ENCODE results near the gene RAD51B.

DNA sequence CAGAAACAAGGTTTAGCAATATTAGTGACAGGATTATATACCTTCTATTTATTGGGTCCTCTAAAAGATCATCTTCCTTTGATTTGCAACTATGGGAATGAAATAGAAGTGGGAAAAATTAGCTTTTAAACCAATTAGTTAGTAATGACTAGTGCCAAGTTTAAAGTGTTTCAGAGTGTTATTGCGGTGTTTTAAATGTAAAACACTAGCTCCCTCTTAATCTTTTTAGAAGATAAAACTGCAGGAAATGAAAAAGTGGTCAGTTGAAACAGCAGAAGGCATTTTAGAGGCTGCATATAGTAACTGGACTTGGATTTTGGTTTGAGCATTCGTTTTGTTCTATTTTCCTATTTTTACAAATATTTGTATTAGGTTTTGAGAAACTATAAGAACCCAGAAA, 286.2 kb downstream of the RAD51B start:
- no peak for TF ChIP-seq EZH2 (IDR thresholded peaks at IDR 0.05; ENCODE audit: borderline replicate concordance, low read depth, low read length, poor library complexity, severe bottlenecking)
- TF ChIP-seq, protein P1, sequence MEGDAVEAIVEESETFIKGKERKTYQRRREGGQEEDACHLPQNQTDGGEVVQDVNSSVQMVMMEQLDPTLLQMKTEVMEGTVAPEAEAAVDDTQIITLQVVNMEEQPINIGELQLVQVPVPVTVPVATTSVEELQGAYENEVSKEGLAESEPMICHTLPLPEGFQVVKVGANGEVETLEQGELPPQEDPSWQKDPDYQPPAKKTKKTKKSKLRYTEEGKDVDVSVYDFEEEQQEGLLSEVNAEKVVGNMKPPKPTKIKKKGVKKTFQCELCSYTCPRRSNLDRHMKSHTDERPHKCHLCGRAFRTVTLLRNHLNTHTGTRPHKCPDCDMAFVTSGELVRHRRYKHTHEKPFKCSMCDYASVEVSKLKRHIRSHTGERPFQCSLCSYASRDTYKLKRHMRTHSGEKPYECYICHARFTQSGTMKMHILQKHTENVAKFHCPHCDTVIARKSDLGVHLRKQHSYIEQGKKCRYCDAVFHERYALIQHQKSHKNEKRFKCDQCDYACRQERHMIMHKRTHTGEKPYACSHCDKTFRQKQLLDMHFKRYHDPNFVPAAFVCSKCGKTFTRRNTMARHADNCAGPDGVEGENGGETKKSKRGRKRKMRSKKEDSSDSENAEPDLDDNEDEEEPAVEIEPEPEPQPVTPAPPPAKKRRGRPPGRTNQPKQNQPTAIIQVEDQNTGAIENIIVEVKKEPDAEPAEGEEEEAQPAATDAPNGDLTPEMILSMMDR (conservative IDR thresholded peaks at IDR 0.05; ENCODE audit: low read depth, low read length), result no peak

Data from A673 (cell line).